Stimulated activated CD4-positive, alpha-beta T cell treated with anti-CD3 and anti-CD28 coated beads, Interleukin-15, amount 100 ng/mL, for 48 hours (primary cell): ENCODE data around the gene CBY1.

ENCODE experiments used
- DNase-seq, 2 donors: peaks; one replicate each; pipeline ENCODE4 v3.0.0-alpha.2; 2020; ENCODE audit warnings: low read depth in 2 of 2

Gene CBY1

GRCh38 chr22:38649841-38650522, 6.5 kb upstream of the CBY1 start:
- no peak for DNase-seq

DNA sequence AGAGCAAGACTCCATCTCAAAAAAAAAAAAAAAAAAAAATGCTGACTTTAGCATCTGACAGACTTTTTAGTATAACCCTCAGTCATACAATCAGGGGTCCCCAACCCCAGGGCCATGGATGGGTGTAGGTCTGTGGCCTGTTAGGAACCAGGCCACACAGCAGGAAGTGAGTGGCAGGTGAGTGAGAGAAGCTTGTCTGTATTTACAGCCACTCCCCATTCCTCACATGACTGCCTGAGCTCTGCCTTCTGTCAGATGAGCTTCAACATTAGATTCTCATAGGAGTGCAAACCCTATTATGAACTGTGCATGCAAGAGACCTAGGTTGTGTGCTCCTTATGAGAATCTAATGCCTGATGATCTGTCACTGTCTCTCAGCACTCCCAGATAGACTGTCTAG, 3.6 kb upstream of the CBY1 start:
- DNase-seq = no peak

GRCh38 chr22:38653741-38654140, 2.7 kb upstream of the CBY1 start:
- no peak for DNase-seq

GRCh38 chr22:38655519-38656255, 751 bp upstream of the CBY1 start:
- DNase-seq = no peak

DNA sequence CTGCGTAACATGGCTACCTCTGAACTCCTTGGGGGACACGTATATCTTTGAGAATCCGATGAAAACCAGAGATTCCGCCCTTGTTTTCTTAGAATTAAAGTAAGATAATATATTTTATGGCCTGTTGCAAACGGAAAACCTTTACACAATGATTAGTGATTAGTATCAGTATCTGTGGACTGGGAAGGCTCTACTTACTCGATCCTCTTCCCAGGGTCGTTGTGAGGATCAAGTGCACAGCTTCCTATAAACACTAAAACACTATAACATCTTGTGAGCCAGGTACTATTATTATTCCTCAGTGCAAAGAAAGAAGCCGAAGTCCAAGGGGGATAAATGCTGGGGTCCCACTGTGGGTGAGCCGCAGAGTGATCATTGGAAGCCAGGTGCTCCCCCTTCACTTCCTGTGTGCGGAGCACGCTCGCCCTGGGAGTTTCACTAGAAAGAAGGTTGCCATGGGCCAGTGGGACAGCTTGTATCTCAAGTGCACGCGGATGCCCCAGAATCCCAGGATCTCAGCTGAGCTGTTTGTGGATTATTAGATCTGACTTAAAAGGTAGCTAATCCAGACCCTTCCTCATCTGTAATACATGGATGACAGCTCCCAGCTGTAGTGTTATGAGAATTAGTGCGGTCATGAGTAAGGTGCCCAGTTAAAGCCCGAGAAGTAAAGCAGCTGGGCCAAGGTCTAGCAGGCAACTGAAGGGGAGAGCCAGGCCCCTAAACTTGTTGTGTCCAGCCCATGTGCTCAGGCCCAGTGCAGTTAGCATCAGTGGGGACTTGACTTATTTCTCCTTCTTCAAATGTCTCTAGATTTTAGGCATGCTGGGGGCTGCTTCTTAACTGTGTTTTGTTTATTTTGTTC, 839 bp downstream of the CBY1 start:
- DNase-seq = peak in 1 of 2 donors; percentile 20

- DNase-seq = no peak
These were observed 18.4 kb downstream of the CBY1 start for GRCh38 chr22:38674888-38675287.

DNA sequence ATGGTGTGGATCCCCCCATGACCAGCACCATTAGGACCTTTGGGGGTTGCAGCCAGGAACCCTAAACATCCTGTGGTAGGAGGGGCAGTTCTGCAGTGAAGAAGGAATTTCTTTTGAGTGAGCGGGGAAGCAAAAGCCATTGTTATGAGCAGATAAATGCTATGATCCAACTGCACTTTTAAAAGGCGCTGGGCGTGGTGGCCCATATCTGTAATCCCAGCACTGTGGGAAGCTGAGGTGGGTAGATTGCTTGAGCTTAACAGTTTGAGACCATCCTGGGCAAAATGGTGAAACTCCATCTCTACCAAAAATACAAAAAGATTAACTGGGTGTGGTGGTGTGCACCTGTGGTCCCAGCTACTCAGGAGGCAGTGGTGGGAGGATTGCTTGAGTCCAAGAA, 19.4 kb downstream of the CBY1 start:
- no peak for DNase-seq

DNA sequence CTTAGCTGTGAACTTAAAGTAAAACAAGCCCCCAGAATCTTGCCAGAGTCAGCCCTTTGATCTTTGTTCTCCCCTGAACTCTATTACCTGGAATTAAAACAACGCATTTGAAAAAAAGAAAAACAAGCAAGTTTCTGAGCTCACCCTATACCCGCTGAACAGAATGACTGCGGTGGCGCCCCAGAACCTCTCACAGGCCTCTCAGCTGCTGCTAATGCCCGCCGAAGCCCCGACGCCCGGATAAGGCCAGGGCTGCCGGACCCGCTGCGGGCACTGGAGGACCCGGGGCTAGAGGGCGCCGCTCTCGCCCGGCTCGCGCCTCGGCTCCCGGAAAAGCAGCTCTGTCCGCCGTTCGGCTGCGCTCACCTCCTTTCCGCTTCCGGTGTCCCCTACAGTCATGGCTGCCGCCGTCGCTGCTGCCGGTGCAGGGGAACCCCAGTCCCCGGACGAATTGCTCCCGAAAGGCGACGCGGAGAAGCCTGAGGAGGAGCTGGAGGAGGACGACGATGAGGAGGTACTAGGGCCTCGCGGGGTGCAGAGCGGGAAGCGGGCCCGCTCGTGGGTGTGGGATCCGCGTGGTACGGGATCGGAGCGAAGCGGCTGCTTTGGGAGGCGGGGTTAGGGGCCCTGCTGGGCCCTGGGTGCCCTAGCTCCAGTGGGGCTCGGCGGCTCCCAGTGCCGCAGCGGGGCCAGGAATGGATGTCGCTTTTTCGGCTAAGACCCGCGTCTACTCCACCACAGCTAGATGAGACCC, 25.3 kb downstream of the CBY1 start, which contains the start of gene TOMM22:
TSS of gene TOMM22 (plus strand) at position 376 of the 754 bp plus-strand sequence. CDS start at position 398, 22 bp downstream.
- peak; percentile 74 to 80 for DNase-seq

DNA sequence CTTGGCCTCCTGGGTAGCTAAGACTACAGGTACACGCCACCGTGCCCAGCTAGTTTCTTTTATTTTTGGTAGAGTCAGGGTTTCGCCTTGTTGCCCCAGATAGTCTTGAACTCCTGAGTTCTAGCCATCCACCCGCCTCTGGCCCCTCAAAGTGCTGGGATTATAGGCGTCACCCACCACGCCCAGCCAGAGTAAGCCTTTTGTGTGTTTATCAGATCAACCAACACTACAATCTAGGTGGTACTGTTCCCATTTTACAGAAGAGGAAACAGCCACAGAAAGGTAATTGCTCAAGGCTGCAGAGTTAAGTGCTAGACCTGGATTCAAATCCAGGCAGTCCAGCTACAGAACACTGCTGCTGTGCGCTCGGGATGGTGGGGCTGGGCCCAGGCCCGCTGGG, 28.5 kb downstream of the CBY1 start:
- DNase-seq = no peak

DNA sequence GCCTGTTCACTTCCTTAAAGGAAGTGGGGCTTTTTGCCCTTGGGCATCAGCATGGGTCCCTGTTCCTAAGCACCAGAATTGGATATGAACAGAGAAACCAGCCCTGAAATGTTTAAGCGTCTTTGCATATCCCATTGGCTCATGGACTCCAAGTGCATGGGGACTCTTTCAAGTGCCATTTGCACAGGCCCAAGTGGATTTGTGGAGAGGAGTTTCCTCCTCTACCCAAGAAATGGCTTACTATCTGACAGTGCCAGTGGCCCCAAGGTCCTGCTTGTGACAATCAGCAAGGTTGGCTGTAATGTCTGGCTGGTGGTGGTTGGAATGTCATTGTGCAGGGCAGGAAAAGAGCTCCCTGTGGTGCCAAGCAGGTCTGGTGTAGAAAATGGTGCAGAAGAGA, 29.3 kb downstream of the CBY1 start:
- no peak for DNase-seq

- DNase-seq = no peak
These were observed 33.2 kb downstream of the CBY1 start for GRCh38 chr22:38689651-38690050.

DNA sequence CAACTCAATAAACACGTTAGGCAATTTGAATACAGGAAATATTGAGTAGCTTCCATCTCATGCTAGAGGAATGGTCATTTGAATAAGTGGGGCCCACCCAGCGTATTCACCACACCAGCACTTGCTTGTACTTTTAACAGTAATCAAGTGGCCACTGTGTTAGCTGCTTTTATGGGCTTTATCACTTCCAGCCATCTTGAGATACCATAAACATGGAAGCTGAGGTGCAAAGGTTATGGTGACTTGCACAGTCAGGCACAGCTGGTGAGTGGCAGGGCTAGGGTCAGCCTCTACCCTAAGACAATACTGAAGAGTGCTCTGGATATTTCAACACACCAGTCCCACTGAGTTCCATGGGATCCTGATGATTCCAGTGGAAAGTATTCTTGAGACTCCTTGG, 37.6 kb downstream of the CBY1 start:
- no peak for DNase-seq

- DNase-seq = no peak
These were observed 38.5 kb downstream of the CBY1 start for GRCh38 chr22:38694940-38695339.

DNA sequence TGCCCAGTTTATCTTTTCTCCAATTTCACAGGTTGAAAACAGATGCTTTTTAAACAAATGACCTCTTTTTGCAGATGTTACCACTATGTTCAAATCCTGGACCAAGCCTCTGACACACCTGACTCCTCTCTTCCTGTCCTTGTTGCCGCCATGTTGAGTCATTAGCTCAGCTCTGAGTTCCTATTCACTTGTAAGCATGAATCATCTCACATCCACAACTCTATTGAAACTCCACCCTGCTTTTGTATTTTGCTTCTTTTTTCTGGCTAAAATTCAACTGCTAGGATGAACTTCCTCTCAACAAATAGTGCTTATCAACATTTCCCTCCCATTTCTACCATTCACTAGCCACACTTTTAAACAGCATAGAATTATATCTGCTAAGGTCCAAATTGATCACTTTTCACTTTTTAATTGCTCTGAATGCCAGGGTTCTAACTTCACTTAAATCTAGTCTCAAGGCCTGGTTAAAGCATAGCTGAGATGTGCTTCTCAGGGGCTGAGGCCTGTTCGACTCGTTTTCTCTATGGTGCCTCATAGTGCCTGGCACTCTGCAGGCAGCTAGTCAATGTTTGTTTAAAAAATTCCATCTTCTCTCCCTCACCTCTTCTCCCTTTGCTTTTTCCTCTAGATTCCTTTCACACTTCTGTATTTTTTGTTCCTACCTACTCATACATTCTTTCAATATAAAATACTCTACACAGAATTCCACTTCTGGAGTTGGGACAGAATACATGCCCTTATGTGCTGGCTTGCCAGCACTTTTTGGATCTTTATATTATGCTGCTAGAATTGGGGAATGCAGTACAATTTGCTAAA, 40.4 kb downstream of the CBY1 start:
- DNase-seq = peak; percentile 24 to 47

DNA sequence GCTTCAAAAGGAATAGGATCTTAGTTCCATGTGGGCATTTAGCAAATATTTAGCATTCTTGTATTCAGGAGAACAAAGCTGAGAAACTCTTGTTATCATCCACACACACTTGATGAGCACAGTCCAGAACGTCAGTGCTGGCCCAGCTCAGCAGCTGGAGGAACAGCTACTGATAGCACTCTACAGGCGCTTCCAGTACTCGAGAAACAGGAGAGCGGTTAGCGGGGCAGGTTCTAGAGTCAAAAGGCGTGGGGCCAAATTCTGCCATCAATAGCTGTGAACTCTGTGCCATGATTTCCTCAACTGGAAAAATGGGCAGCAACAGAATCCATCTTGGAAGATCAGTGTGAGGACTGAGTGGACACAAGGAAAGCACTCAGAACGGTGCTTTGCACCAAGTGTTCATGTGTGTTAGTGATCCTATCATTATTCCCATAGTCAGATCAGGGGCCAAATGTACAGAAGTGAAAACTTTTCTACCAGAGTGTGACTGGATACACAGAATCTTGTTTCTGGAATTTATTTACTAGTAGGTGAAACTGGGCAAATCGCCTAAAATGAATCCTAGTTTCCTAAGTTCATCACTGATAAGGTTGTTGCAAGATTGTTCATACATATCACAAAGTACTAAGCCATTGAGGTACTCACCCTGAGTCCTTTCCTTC, 41.1 kb downstream of the CBY1 start:
- no peak for DNase-seq

GRCh38 chr22:38698407-38699094, 42.1 kb downstream of the CBY1 start:
- no peak for DNase-seq

DNA sequence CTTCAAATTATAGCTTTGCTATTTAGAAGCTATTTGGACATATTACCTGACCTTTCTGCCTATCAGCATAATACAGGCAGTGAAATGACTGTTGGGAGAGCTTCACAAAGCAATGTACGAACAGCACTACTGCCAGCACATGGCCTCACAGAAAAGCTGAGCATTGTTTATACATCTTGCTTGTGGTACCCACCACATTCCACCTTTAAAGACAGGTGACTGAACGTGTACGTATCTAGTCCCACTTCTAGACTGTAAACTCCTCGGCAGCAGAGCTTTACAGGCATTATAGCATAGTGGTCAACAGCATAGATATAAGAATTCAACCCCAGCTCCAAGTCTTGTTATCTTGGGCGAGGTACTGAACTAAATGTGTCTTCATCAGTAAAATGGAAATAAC, 42.7 kb downstream of the CBY1 start:
- no peak for DNase-seq

DNA sequence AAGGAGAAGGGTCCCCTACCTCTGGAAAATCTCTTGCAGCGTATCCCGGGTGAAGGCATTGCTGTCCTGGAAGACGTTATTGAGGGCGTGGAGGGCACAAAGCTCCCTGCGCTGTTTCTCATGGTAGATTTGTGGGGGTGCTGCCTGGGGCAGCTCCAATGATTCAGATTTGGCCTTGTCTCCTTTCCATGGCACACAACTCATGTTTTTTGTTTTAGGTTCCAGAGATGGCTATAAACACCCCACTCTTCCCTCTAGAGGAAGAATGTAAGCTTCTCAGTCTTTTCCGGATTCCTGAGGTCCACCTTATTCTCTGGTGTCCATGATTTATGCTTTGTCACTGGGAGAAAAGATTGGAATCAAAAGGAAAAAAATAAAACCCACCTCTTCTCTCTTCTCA, 43.3 kb downstream of the CBY1 start:
- no peak for DNase-seq

- peak in 1 of 2 donors; percentile 27 for DNase-seq
These were observed 43.9 kb downstream of the CBY1 start for GRCh38 chr22:38700270-38700788.
